Neuronal stem cell (in vitro differentiated cells): ENCODE data around the gene DSTYK.

ENCODE experiments used
- DNase-seq: peaks from one replicate; pipeline ENCODE4 v3.0.0-alpha.2; 2013; ENCODE audit warnings: low spot score
- H2AFZ ChIP-seq: one replicate; pipeline ENCODE4 v1.6.1; 2013; ENCODE audit warnings: mild to moderate bottlenecking, low read length, inconsistent platforms
- H2AK5ac ChIP-seq: 2 replicates; pipeline ENCODE4 v1.6.1; 2013; ENCODE audit warnings: low read depth, mild to moderate bottlenecking, inconsistent platforms, low read length, moderate library complexity, mixed read lengths
- H2BK120ac ChIP-seq: 2 replicates; pipeline ENCODE4 v1.6.1; 2013; ENCODE audit warnings: low read depth, mild to moderate bottlenecking, inconsistent platforms, low read length, moderate library complexity, mixed read lengths
- H2BK12ac ChIP-seq: one replicate; pipeline ENCODE4 v1.6.1; 2013; ENCODE audit warnings: low read length, inconsistent platforms
- H2BK15ac ChIP-seq: 2 replicates; pipeline ENCODE4 v1.6.1; 2013; ENCODE audit warnings: mild to moderate bottlenecking, low read length, inconsistent platforms, mixed read lengths
- H2BK5ac ChIP-seq: one replicate; pipeline ENCODE4 v1.6.1; 2013; ENCODE audit warnings: inconsistent platforms, mild to moderate bottlenecking, low read length, moderate library complexity
- H3K14ac ChIP-seq: one replicate; pipeline ENCODE4 v1.6.1; 2013; ENCODE audit warnings: low read length, inconsistent platforms
- H3K18ac ChIP-seq: 2 replicates; pipeline ENCODE4 v1.6.1; 2013; ENCODE audit warnings: low read length, inconsistent platforms
- H3K23ac ChIP-seq: 2 replicates; pipeline ENCODE4 v1.6.1; 2013; ENCODE audit warnings: low read depth, mild to moderate bottlenecking, mixed read lengths, low read length, inconsistent platforms; ENCODE audit not compliant: poor library complexity
- H3K27ac ChIP-seq: replicated peaks from 3 replicates; pipeline ENCODE4 v1.5.1; 2013; ENCODE audit warnings: low read length, inconsistent platforms
- H3K27me3 ChIP-seq, 3 experiments: 2 replicates each; pipeline ENCODE4 v1.6.1; 2013; ENCODE audit warnings: low read length in 3 of 3, mild to moderate bottlenecking in 2 of 3, inconsistent platforms in 1 of 3, low read depth in 1 of 3, mixed read lengths in 1 of 3, moderate library complexity in 1 of 3; ENCODE audit not compliant: control insufficient read depth in 3 of 3, insufficient read depth in 3 of 3
- H3K36me3 ChIP-seq, 2 donors: replicated peaks in 1 of 2; 2 replicates each; pipeline ENCODE4 v1.6.1; 2013; ENCODE audit warnings: low read length in 2 of 2; ENCODE audit not compliant: control insufficient read depth in 2 of 2, insufficient read depth in 2 of 2
- H3K4ac ChIP-seq: 2 replicates; pipeline ENCODE4 v1.6.1; 2013; ENCODE audit warnings: inconsistent platforms, mild to moderate bottlenecking, low read length, moderate library complexity
- H3K4me1 ChIP-seq, 2 donors: 1 replicate in 1 of 2; 2 replicates in 1 of 2; pipeline ENCODE4 v1.6.1; 2013; ENCODE audit warnings: low read length in 2 of 2, low read depth in 1 of 2; ENCODE audit not compliant: control insufficient read depth in 2 of 2, insufficient read depth in 1 of 2
- H3K4me2 ChIP-seq: one replicate; pipeline ENCODE4 v1.6.1; 2013; ENCODE audit warnings: mild to moderate bottlenecking, low read length, inconsistent platforms; ENCODE audit not compliant: insufficient read depth, poor library complexity, severe bottlenecking
- H3K4me3 ChIP-seq, 2 donors: 2 replicates each; pipeline ENCODE4 v1.5.1; 2013; ENCODE audit warnings: low read length in 2 of 2, mild to moderate bottlenecking in 2 of 2, inconsistent platforms in 1 of 2, moderate library complexity in 1 of 2
- H3K79me1 ChIP-seq: one replicate; pipeline ENCODE4 v1.6.1; 2013; ENCODE audit warnings: low read depth, mild to moderate bottlenecking, inconsistent platforms, low read length, moderate library complexity
- H3K9ac ChIP-seq: one replicate; pipeline ENCODE4 v1.6.1; 2013; ENCODE audit warnings: mild to moderate bottlenecking, low read depth, low read length, inconsistent platforms; ENCODE audit not compliant: poor library complexity
- H3K9me3 ChIP-seq, 2 donors: replicated peaks in 1 of 2; 2 replicates each; pipeline versions ENCODE3 to v1.6.1; 2013; ENCODE audit warnings: low read length in 2 of 2, mild to moderate bottlenecking in 2 of 2, inconsistent platforms in 1 of 2, low read depth in 1 of 2, mixed read lengths in 1 of 2, moderate library complexity in 1 of 2; ENCODE audit not compliant: control insufficient read depth in 2 of 2, insufficient read depth in 1 of 2
- H4K8ac ChIP-seq: one replicate; pipeline ENCODE4 v1.6.1; 2013; ENCODE audit warnings: low read depth, mild to moderate bottlenecking, inconsistent platforms, low read length, moderate library complexity
- H4K91ac ChIP-seq: one replicate; pipeline ENCODE4 v1.6.1; 2013; ENCODE audit warnings: low read length, low read depth, mild to moderate bottlenecking, inconsistent platforms; ENCODE audit not compliant: poor library complexity
- WGBS, 2 donors: extraction: QIAGEN DNeasy Blood & Tissue Kit; methylation state at CpG; one replicate each; pipeline ENCODE4 v1.1.7; 2013; ENCODE audit warnings: missing lambda C conversion rate in 2 of 2, mixed read lengths in 1 of 2; ENCODE audit not compliant: insufficient read length in 2 of 2, insufficient replicate concordance in 1 of 2; ENCODE audit errors: extremely low coverage in 2 of 2; 5-methylcytosine and 5-hydroxymethylcytosine counted together

The DSTYK gene

DNA sequence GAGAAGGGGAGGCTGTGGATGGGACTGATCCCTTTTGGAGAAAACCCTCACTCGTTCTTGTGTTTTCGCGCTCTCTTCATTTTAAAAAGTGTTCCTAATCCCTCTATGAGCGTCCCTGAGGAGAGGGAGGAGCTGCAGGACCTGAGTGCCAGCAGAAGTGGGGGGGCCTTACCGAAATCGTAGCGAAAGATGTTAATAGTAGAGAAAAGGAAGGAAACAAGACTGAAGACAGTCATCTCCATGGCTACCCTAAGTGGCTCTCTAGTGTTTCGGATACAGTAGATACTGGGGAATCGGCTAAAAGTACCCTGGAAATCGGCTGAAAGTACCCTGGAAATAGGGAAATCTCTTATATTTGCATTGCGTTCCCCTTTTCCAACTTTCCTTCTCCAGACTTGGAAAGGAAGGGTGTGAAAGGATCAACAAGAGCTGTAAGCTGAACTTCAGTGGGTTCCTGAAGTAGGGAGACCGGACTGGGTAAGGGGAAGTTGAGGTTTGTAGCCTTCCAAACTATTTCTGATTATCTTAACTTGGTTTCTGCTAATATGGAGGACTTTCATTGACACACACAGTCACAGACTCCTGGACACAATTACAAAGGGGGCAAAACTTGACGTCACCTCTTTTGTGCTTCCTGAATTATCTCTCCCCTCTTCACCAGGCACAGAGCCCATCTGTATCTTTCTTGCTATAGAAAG, 486 bp upstream of the DSTYK start:
- H2BK5ac ChIP-seq, result no peak overlapping the region
- no peak overlapping the region for H3K4ac ChIP-seq
- H3K4me3 ChIP-seq, result peak overlapping the region in 1 of 2 donors; percentile 87
- no peak overlapping the region for H4K8ac ChIP-seq
- no peaks in the 10 kb centered on the region for H3K36me3 ChIP-seq
- peak overlapping the region; percentile 97 for H3K23ac ChIP-seq
- H2BK15ac ChIP-seq, result no peak overlapping the region
- H3K27ac ChIP-seq, result no peak overlapping the region
- peak overlapping the region; percentile 97 for H2AFZ ChIP-seq
- H3K4me1 ChIP-seq, result peaks cover 0 to 2% of the 10 kb centered on the region in 2 donors
- no peak overlapping the region for H3K18ac ChIP-seq
- no peak overlapping the region for H2BK120ac ChIP-seq
- H2BK12ac ChIP-seq, result no peak overlapping the region
- no peak overlapping the region for H2AK5ac ChIP-seq
- WGBS, 2 donors, result no CpG with 5 or more reads among the region's 13 CpGs
- DNase-seq, result no peak
- H3K14ac ChIP-seq, result no peak overlapping the region
- peak overlapping the region; percentile 26 for H3K4me2 ChIP-seq
- H4K91ac ChIP-seq, result no peak overlapping the region
- peaks cover 3% of the 10 kb centered on the region for H3K79me1 ChIP-seq
- peaks cover 0 to 12% (median 0%) of the 10 kb centered on the region in 3 experiments for H3K27me3 ChIP-seq
- H3K9ac ChIP-seq, result no peak overlapping the region
- H3K9me3 ChIP-seq, result no peaks in the 10 kb centered on the region

DNA sequence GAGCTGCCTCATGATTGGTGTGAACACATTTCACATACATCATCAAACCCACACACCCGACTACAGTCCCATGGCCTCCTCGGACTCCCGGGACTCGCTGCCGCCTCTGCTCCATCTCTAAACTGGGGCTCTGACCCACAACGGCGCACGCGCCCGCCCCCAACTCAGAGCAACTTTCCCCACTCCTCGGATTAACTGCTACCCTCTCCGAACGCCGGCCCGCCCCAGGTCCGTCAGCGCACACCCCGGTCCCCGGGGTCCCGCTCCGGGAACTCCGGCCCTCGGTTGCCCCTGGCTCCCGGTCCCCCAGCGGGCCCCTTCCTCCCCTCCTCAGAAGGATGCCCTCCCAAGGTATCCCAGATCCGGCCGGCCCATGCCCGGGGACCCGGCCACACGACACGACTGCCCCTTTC, 740 bp downstream of the DSTYK start:
- Histone ChIP-seq H3K9me3 (no peaks in the 10 kb centered on the region), H3K18ac (peak overlapping the region; percentile 100), H3K36me3 (no peaks in the 10 kb centered on the region), H3K27ac (peak overlapping the region; percentile 96), H4K8ac (no peak overlapping the region), H2AFZ (peak overlapping the region; percentile 97), H3K4ac (peak overlapping the region; percentile 84), H3K4me1 (peaks cover 0 to 2% of the 10 kb centered on the region in 2 donors), H2BK12ac (peak overlapping the region; percentile 73), H3K4me2 (peak overlapping the region; percentile 71), H2AK5ac (peak overlapping the region; percentile 68), H2BK120ac (peak overlapping the region; percentile 96), H3K4me3 (peak overlapping the region; percentile 87 to 91), H2BK5ac (peak overlapping the region; percentile 98), H3K23ac (peak overlapping the region; percentile 97), H3K27me3 (peaks cover 0 to 12% (median 0%) of the 10 kb centered on the region in 3 experiments), H4K91ac (peak overlapping the region; percentile 30), H3K14ac (peak overlapping the region; percentile 71), H3K79me1 (peaks cover 3% of the 10 kb centered on the region), H3K9ac (peak overlapping the region; percentile 99), H2BK15ac (peak overlapping the region; percentile 87)
- DNase-seq, result peak; percentile 42
- no CpG with 5 or more reads among the region's 31 CpGs for WGBS, 2 donors

DNA sequence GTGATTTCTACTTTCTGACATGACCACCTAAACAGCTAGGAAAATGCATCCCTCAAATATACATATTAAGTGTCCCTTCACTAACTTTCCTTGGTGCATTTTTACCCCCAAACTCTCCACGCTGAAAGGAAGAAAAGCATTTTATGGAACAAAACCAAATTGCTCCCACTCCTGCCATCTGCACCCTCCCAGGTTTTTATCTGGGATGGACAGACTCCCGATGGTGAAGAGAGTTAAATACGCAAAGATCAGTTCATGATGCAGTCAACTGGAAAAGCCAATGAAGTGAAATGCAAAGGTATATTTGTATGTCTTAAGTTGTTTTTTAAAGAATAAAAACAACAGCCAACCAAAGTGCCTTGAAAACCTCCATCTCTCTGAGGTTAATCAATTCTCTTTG, 2.7 kb downstream of the DSTYK start:
- WGBS, 2 donors, result no CpG with 5 or more reads among the region's 3 CpGs
- H2BK5ac ChIP-seq, result no peak overlapping the region
- no peak for DNase-seq

DNA sequence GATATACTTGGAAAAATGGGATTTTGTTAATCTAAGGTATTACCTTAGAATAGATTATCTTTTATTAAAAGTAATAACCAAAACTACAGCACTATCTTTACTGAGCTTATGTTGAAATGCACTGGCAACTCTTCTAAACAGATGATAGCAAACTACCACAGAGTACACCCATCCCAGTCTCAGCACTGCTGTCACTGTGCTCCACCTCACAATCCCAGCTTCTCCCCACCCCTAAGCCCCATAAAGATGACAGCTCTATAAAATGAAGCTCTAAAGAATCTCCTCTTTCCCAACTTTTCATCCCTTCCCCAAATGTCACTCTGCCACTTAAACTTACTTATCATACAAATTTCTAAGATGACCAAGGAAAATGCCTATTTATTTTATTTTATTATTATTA, 6.4 kb downstream of the DSTYK start:
- H3K4ac ChIP-seq, result no peak overlapping the region
- no peak overlapping the region for H3K4me3 ChIP-seq
- no peaks in the 10 kb centered on the region for H3K27me3 ChIP-seq
- DNase-seq, result no peak
- H4K8ac ChIP-seq, result no peak overlapping the region
- no peak overlapping the region for H3K27ac ChIP-seq
- H2BK5ac ChIP-seq, result no peak overlapping the region
- H3K9me3 ChIP-seq, result no peaks in the 10 kb centered on the region
- no peak overlapping the region for H2AFZ ChIP-seq
- no peak overlapping the region for H3K18ac ChIP-seq
- H2BK15ac ChIP-seq, result no peak overlapping the region
- H2AK5ac ChIP-seq, result no peak overlapping the region
- H2BK120ac ChIP-seq, result no peak overlapping the region
- H3K4me1 ChIP-seq, result peaks cover 5 to 10% of the 10 kb centered on the region in 2 donors
- H3K23ac ChIP-seq, result no peak overlapping the region
- H3K14ac ChIP-seq, result no peak overlapping the region
- H3K36me3 ChIP-seq, result no peaks in the 10 kb centered on the region
- H3K79me1 ChIP-seq, result peaks cover 2% of the 10 kb centered on the region
- no peak overlapping the region for H3K4me2 ChIP-seq
- no peak overlapping the region for H2BK12ac ChIP-seq
- H4K91ac ChIP-seq, result no peak overlapping the region
- H3K9ac ChIP-seq, result no peak overlapping the region

More for the DNA sequence above, 2.7 kb downstream of the DSTYK start:
- H3K27ac ChIP-seq, result no peak overlapping the region
- H3K18ac ChIP-seq, result no peak overlapping the region
- no peak overlapping the region for H3K14ac ChIP-seq
- H2BK15ac ChIP-seq, result no peak overlapping the region
- no peak overlapping the region for H2BK12ac ChIP-seq
- no peak overlapping the region for H2AFZ ChIP-seq
- no peak overlapping the region for H3K4me2 ChIP-seq
- H2AK5ac ChIP-seq, result no peak overlapping the region
- H3K23ac ChIP-seq, result no peak overlapping the region
- no peak overlapping the region for H2BK120ac ChIP-seq
- H3K36me3 ChIP-seq, result no peaks in the 10 kb centered on the region
- H3K9ac ChIP-seq, result no peak overlapping the region
- peaks cover 4 to 10% of the 10 kb centered on the region in 2 donors for H3K4me1 ChIP-seq
- H3K4ac ChIP-seq, result no peak overlapping the region
- no peak overlapping the region for H4K8ac ChIP-seq
- H3K27me3 ChIP-seq, result no peaks in the 10 kb centered on the region
- no peak overlapping the region for H3K4me3 ChIP-seq
- no peak overlapping the region for H4K91ac ChIP-seq
- H3K79me1 ChIP-seq, result peaks cover 4% of the 10 kb centered on the region
- no peaks in the 10 kb centered on the region for H3K9me3 ChIP-seq
